Stimulated activated naive B cell treated with anti-CD40 and anti-IgM and Interleukin-4, amounts not matched to agents 10 μg/mL and 1 μg/mL and 100 μg/mL, for 72 hours (primary cell): Measurements from ENCODE around the gene HOXD1.

Source experiments
- ATAC-seq, 2 donors: fragments of 150-1000 bp; cut with Tn5 transposase; replicated peaks; 2 replicates each; pipeline ENCODE4 v1.10.0; 2021; ENCODE audit warnings: moderate library complexity in 1 of 2
- DNase-seq: peaks from one replicate; pipeline ENCODE4 v3.0.0; 2021
- H3K27ac Mint-ChIP-seq: one replicate; pipeline ENCODE4 v1.8.0; 2022; ENCODE audit warnings: mild to moderate bottlenecking, mixed read lengths
- H3K27me3 Mint-ChIP-seq, 2 donors: one replicate each; pipeline ENCODE4 v1.8.0; 2022; ENCODE audit warnings: mixed read lengths in 2 of 2
- H3K36me3 Mint-ChIP-seq, 2 donors: one replicate each; pipeline ENCODE4 v1.8.0; 2022; ENCODE audit warnings: mixed read lengths in 2 of 2, mild to moderate bottlenecking in 1 of 2
- H3K4me1 Mint-ChIP-seq, 2 donors: one replicate each; pipeline ENCODE4 v1.8.0; 2022; ENCODE audit warnings: mixed read lengths in 2 of 2, mild to moderate bottlenecking in 1 of 2
- H3K4me3 Mint-ChIP-seq, 2 donors: one replicate each; pipeline ENCODE4 v1.8.0; 2022; ENCODE audit warnings: mild to moderate bottlenecking in 2 of 2, mixed read lengths in 2 of 2, moderate library complexity in 1 of 2
- H3K9me3 Mint-ChIP-seq, 2 donors: one replicate each; pipeline ENCODE4 v1.8.0; 2022; ENCODE audit warnings: mixed read lengths in 2 of 2, mild to moderate bottlenecking in 1 of 2

The HOXD1 gene

DNA sequence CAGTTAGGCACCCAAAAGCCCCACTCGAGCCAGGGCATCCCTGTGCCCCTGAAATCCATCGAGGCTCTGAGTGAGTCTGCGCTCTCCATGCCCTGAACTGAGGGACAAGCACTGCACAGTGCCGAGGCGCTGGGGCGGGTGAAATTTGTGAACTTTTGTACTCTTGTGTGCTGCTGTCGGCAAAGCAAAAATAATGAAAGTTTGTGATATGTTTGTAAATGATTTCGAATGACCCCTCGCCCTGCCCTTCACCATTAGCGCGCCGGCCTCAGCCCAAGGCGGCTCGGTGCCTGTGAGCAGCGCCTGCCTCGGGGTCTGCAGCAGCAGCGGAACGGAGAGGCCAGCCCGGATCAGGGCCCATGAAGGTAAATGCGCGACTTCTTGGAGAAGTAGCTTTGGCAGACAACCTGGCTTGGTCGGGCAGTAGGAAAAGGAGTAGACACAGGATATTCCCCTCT is 39.0 kb upstream of the HOXD1 start:
- H3K36me3 Mint-ChIP-seq = peaks cover 0 to 4% of the 10 kb centered on the region in 2 donors
- H3K27ac Mint-ChIP-seq = no peak overlapping the region
- peaks cover 72 to 98% of the 10 kb centered on the region in 2 donors for H3K27me3 Mint-ChIP-seq

DNA sequence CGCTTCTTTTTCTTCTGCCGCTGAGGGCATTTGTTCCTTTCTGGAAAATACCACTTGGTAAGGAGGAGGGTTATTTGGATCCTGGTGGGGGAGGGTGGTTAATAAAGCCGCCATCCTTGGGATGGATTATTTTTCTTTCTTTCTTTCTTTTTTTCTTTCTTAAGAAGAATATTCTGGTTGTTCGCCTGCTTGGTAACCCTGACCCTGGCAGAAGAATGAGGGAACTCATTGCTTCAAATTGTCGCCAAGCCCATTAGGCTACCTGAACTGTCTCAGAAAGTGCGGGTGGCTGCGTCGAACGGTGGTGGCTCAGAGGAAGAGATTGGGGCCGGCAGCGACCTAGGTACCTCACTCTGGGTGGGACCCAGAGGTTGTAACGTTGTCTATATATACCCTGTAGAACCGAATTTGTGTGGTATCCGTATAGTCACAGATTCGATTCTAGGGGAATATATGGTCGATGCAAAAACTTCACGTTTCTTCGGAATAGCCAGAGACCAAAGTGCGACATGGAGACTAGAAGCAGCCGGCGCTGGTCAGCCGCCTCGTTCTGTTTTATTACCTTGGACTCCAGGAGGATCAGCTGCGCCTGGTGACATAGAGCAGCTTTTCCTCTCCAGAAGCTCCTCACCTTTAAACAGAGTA is 38.4 kb upstream of the HOXD1 start:
- ATAC-seq = no peak
- no peak overlapping the region for H3K4me3 Mint-ChIP-seq
- peaks cover 75 to 98% of the 10 kb centered on the region in 2 donors for H3K27me3 Mint-ChIP-seq
- H3K36me3 Mint-ChIP-seq = peaks cover 0 to 4% of the 10 kb centered on the region in 2 donors
- H3K27ac Mint-ChIP-seq = no peak overlapping the region
- peaks cover 3 to 11% of the 10 kb centered on the region in 2 donors for H3K4me1 Mint-ChIP-seq
- no peak for DNase-seq
- H3K9me3 Mint-ChIP-seq = no peaks in the 10 kb centered on the region

More for the DNA sequence above, 39.0 kb upstream of the HOXD1 start:
- DNase-seq (no peak), ATAC-seq (no peak)
- no peaks in the 10 kb centered on the region for H3K9me3 Mint-ChIP-seq
- no peak overlapping the region for H3K4me3 Mint-ChIP-seq
- H3K4me1 Mint-ChIP-seq = peaks cover 3 to 11% of the 10 kb centered on the region in 2 donors

DNA sequence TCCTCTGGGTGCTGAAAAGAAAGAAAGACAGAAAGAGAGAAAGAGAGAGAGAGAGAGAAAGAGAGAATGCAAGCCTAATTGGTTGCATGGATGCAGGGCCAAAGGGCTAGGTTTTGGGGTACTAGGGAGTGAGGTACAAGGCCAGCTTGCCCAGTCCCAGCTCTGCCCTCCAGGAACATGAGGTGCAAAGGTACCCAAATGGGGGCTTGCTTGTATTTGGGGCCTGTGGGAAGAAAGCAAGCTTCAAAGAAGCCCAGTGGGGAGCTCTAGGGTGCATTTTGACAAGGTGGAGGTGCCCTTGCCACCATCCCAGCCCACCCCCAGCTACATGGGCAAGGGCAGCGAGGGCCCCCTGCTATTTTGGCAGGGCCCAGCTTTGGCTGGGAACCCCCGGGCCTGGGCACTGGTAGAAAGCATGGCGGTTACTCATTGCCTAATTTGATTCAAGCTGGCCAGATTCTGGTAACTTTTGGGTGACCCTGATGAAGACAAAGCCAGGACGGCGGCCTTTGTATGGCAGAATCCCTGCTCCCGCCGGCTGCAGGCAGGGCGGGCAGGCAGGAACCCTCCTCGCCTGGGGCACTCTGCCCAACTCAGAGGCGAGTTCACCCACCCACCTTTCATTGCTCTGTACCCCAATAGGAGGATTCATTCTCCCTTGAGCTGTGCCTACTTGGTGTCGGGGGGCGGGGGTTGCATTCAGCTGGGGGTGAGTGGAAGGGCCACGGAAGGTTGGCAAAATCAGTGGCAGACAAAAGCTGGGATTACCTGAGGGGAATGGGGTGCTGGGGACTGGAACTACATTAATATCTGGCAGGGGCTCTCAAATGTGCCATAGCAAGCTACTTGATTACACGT is 37.7 kb upstream of the HOXD1 start:
- DNase-seq = no peak
- Mint-ChIP-seq H3K4me3 (no peak overlapping the region), H3K9me3 (no peaks in the 10 kb centered on the region), H3K27me3 (peaks cover 75 to 98% of the 10 kb centered on the region in 2 donors), H3K4me1 (peaks cover 3 to 11% of the 10 kb centered on the region in 2 donors), H3K27ac (no peak overlapping the region), H3K36me3 (peaks cover 0 to 4% of the 10 kb centered on the region in 2 donors)
- ATAC-seq = no peak

DNA sequence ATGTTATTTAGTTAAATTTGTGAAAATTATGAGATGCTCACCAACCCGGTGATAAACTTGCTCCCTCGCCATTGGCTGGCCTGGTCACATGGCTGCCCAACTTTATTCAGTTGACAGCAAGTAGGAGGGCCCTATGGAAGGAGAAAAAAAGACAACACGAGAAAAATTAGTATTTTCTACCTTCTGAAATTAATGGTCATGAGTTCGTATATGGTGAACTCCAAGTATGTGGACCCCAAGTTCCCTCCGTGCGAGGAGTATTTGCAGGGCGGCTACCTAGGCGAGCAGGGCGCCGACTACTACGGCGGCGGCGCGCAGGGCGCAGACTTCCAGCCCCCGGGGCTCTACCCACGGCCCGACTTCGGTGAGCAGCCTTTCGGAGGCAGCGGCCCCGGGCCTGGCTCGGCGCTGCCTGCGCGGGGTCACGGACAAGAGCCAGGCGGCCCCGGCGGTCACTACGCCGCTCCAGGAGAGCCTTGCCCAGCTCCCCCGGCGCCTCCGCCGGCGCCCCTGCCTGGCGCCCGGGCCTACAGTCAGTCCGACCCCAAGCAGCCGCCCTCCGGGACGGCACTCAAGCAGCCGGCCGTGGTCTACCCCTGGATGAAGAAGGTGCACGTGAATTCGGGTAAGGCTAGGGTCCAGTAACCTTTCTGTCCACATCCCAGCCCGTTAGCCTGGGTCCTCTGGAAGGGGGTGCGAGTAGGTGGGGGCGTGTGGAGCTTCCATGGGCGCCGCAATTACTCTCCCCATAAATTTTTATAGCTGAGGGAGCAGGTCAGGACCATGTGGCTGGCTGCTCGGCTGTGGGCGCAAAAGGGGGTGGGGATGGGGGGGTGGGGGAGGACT is 36.8 kb upstream of the HOXD1 start, which contains the start of gene HOXD4:
TSS of gene HOXD4 (plus strand) at position 109 of the 846 bp plus-strand sequence. CDS start at position 193, 84 bp downstream.
- Mint-ChIP-seq H3K36me3 (peaks cover 0 to 4% of the 10 kb centered on the region in 2 donors), H3K27me3 (peaks cover 71 to 98% of the 10 kb centered on the region in 2 donors), H3K4me3 (no peak within 1 kb of the TSS), H3K27ac (no peak within 1 kb of the TSS), H3K4me1 (peaks cover 3 to 11% of the 10 kb centered on the region in 2 donors), H3K9me3 (no peaks in the 10 kb centered on the region)
- DNase-seq = no peak
- no peak for ATAC-seq

DNA sequence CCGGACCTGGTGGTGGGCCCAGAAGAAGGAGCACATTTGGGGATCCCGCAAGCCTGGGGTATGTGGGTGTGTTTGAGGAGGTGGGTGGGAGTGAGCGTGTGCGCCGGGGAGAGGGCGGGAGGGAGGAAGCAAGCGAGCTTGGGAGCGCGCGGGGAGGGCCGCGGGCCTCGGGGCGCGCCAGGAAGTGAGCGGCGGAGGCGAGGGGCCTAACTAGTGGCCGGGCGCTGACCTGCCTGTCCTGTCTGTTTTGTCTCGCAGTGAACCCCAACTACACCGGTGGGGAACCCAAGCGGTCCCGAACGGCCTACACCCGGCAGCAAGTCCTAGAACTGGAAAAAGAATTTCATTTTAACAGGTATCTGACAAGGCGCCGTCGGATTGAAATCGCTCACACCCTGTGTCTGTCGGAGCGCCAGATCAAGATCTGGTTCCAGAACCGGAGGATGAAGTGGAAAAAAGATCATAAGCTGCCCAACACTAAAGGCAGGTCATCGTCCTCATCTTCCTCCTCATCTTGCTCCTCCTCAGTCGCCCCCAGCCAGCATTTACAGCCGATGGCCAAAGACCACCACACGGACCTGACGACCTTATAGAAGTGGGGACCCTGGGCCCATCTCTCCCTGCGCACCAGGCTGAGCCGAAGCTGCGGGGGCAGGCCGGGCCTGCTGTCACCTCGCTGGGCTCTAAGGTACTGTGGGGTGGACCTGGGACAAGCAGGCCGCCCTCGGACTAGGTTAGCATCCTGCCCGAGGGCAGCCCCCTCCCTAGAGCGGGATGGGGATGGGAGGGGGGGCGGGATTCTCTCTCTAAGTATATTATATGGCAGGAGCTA is 35.9 kb upstream of the HOXD1 start:
- Mint-ChIP-seq H3K36me3 (peaks cover 0 to 7% of the 10 kb centered on the region in 2 donors), H3K9me3 (peaks cover 0 to 3% of the 10 kb centered on the region in 2 donors), H3K4me1 (peaks cover 6 to 15% of the 10 kb centered on the region in 2 donors), H3K27me3 (peaks cover 68 to 97% of the 10 kb centered on the region in 2 donors), H3K4me3 (no peak overlapping the region), H3K27ac (no peak overlapping the region)
- no peak for DNase-seq
- ATAC-seq = no peak

- Mint-ChIP-seq H3K27ac (no peak overlapping the region), H3K9me3 (peaks cover 0 to 4% of the 10 kb centered on the region in 2 donors), H3K4me1 (peaks cover 8 to 17% of the 10 kb centered on the region in 2 donors), H3K36me3 (peaks cover 0 to 8% of the 10 kb centered on the region in 2 donors), H3K27me3 (peaks cover 58 to 92% of the 10 kb centered on the region in 2 donors), H3K4me3 (no peak overlapping the region)
- no peak for DNase-seq
- ATAC-seq = no peak
These were observed 33.8 kb upstream of the HOXD1 start for GRCh38 chr2:176154576-176155252.

DNA sequence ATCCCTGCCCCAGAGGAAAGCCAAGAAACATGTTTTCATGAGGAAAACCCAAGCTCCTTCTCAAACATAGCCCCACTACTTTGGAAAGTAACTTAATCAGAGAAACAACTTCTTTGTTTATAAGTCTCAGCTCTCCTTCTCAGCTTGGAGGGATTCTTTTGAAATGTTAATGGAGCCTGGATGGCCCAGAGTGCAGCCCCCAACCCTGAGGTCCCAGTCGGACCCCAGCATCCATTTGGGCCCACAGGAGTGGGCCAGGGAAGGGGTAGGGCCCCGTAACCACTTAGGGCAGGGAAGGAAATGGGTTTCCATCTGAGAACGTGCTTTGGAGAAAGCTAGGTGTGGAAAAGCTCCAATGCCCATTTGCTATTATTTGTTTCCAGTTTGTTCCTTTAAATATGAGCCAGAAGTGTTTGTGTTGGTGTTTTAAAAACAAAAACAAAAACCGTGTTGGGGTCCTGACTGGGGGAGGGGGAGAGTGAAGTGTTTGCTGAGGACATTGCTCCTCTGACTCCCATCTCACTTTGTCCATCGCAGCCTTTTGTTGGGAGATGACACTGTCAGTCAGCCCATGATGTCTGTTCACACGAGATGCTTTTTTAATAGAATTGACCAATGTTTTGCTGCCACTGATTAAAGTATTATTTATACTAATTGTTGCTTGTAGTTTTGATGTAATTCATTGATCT is 33.0 kb upstream of the HOXD1 start:
- Mint-ChIP-seq H3K27me3 (peaks cover 53 to 92% of the 10 kb centered on the region in 2 donors), H3K9me3 (peaks cover 0 to 4% of the 10 kb centered on the region in 2 donors), H3K36me3 (peaks cover 0 to 5% of the 10 kb centered on the region in 2 donors), H3K4me1 (peaks cover 5 to 13% of the 10 kb centered on the region in 2 donors), H3K27ac (no peak overlapping the region), H3K4me3 (no peak overlapping the region)
- ATAC-seq (no peak), DNase-seq (no peak)

DNA sequence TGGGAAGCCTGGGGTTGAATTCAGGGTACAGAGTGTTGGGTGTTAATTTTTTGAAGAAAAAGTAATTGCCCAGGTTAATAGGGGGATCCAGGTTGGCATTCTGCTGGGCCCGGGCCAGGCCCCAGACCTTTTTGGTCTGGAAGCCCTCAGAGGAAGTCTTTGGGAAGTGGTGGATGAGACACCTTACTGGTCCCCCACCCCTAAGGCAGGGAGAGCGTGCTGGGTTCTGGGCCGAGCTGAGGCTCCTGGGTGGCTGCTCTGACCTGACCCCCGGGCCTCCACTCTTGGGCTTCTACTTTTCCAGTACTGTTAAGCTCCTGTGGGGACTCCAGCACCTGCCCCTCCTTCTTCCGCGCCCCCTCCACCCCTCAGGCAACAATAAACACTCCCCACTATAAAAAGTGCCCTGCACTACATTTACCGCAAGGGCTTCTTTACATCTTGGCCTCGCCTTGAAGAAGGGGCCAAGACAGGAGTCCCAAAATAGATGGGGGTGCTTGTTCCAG is 32.1 kb upstream of the HOXD1 start:
- no peak overlapping the region for H3K4me3 Mint-ChIP-seq

GRCh38 chr2:176156807-176157498 is 31.5 kb upstream of the HOXD1 start, which contains the start of gene HOXD3:
HOXD3 (plus strand) TSS chr2:176157307; CDS start chr2:176169115, 11,808 bp downstream.
- H3K4me1 Mint-ChIP-seq = peaks cover 6 to 7% of the 10 kb centered on the region in 2 donors
- H3K9me3 Mint-ChIP-seq = peaks cover 0 to 7% of the 10 kb centered on the region in 2 donors
- peak within 1 kb of the TSS; percentile 1 to 71 for H3K4me3 Mint-ChIP-seq
- peaks cover 56 to 92% of the 10 kb centered on the region in 2 donors for H3K27me3 Mint-ChIP-seq
- H3K27ac Mint-ChIP-seq = peak within 1 kb of the TSS; percentile 84
- peaks cover 0 to 4% of the 10 kb centered on the region in 2 donors for H3K36me3 Mint-ChIP-seq
- DNase-seq (no peak), ATAC-seq (no peak)

More for the DNA sequence above, 32.1 kb upstream of the HOXD1 start:
- H3K9me3 Mint-ChIP-seq = peaks cover 0 to 7% of the 10 kb centered on the region in 2 donors
- peaks cover 0 to 4% of the 10 kb centered on the region in 2 donors for H3K36me3 Mint-ChIP-seq
- H3K27ac Mint-ChIP-seq = peak overlapping the region; percentile 42
- peaks cover 53 to 92% of the 10 kb centered on the region in 2 donors for H3K27me3 Mint-ChIP-seq
- no peak for ATAC-seq
- DNase-seq = no peak
- H3K4me1 Mint-ChIP-seq = peaks cover 7 to 8% of the 10 kb centered on the region in 2 donors

DNA sequence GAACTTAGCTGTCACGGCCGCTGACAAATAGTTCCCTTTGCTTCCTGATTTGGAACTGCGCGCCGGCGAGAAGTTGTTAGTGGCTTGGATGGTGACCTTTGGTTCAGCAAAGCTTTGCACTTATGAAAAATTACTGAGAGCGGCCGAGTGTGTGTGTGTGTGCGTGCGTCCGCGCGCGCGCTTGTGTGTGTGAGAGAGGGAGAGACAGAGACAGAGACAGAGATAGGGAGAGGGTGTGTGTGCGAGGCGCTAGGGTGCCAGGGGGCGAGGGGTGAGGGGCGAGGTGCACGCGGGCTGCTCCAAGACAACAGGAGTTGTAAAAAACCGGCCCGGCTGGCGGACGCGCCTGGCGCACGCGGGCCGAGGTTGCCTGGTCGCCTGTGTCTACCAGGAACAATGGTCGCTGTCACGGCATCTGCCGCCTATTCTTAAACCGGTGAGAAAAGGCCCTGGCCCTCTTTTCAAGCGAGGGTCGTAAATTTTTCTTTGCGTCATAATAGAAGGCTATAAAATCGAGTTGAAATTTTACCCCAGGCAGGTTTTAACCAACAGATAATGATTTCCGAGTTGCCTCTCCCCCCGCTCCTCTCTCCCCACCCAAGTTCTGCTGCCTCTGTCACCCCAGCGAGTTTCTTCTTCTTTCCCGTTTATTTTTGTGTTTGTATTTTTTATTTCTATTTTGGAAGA is 30.8 kb upstream of the HOXD1 start:
- Mint-ChIP-seq H3K27me3 (peaks cover 60 to 90% of the 10 kb centered on the region in 2 donors), H3K27ac (peak overlapping the region; percentile 84), H3K4me1 (peaks cover 6 to 7% of the 10 kb centered on the region in 2 donors), H3K4me3 (peak overlapping the region; percentile 1 to 71), H3K36me3 (peaks cover 0 to 4% of the 10 kb centered on the region in 2 donors), H3K9me3 (peaks cover 0 to 7% of the 10 kb centered on the region in 2 donors)
- DNase-seq (no peak), ATAC-seq (no peak)

DNA sequence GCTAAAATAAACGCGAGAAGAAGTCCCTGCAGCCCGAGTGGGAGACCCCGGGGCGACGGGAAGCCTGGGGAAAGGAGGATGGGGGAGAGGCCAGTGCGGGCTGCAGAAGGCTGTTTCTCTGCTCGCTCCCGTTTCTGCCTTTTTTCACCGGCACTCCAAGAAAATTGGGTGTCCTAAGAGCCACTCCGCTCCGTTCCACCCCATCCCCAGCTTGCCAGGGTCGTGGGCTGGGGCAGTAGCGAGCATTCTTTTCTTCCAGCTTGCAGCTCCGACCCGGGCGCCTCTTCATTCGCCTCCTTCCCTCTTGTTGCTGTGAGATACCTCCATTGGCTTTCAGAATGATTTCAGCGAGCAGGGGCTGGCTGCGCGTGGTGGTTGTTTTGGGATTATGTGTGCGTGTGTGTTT is 30.3 kb upstream of the HOXD1 start:
- ATAC-seq = no peak
- Mint-ChIP-seq H3K4me1 (peaks cover 6 to 8% of the 10 kb centered on the region in 2 donors), H3K9me3 (peaks cover 0 to 7% of the 10 kb centered on the region in 2 donors), H3K27me3 (peaks cover 61 to 89% of the 10 kb centered on the region in 2 donors), H3K36me3 (peaks cover 0 to 4% of the 10 kb centered on the region in 2 donors), H3K4me3 (peak overlapping the region in 1 of 2 donors; percentile 23), H3K27ac (peak overlapping the region; percentile 85)
- DNase-seq = no peak
